OCI-LY1 (cell line): ENCODE data around the gene THEMIS2.
A peak's percentile ranks its signal among the peaks of the same experiment; 100 is the strongest.

Experiments used
- H2AFZ ChIP-seq: fragments of 200-600 bp; sonication (generic), shearing (Covaris generic); 2 replicates; pipeline ENCODE4 v1.6.0; 2014; ENCODE audit warnings: antibody characterized with exemption, mild to moderate bottlenecking, low read length
- H3F3A ChIP-seq: fragments of 200-600 bp; sonication (generic), shearing (Covaris generic); 2 replicates; pipeline ENCODE4 v1.6.0; 2014; ENCODE audit warnings: mild to moderate bottlenecking, antibody characterized with exemption, low read length, moderate library complexity; ENCODE audit not compliant: insufficient read depth
- H3K27ac ChIP-seq: fragments of 200-600 bp; sonication (generic); 2 replicates; pipeline ENCODE4 v1.5.1; 2014; ENCODE audit warnings: low read length, mixed run types, mild to moderate bottlenecking, low read depth; ENCODE audit not compliant: poor library complexity, severe bottlenecking
- H3K27me3 ChIP-seq: fragments of 200-600 bp; sonication (generic); 2 replicates; pipeline ENCODE4 v1.6.0; 2014; ENCODE audit warnings: antibody characterized with exemption, mild to moderate bottlenecking, low read length, moderate library complexity; ENCODE audit not compliant: insufficient read depth
- H3K36me3 ChIP-seq: fragments of 200-600 bp; sonication (generic); 2 replicates; pipeline ENCODE4 v1.6.1; 2014; ENCODE audit warnings: mild to moderate bottlenecking, antibody characterized with exemption, low read length, moderate library complexity, mixed read lengths; ENCODE audit not compliant: insufficient read depth
- H3K4me1 ChIP-seq: fragments of 200-600 bp; sonication (generic); 2 replicates; pipeline ENCODE4 v1.5.1; 2014; ENCODE audit warnings: mild to moderate bottlenecking, low read length, moderate library complexity; ENCODE audit not compliant: insufficient read depth, severe bottlenecking
- H3K4me2 ChIP-seq: fragments of 200-600 bp; sonication (generic), shearing (Covaris generic); 2 replicates; pipeline ENCODE4 v1.6.1; 2014; ENCODE audit warnings: low read length
- H3K4me3 ChIP-seq: fragments of 200-600 bp; sonication (generic); 2 replicates; pipeline ENCODE4 v1.5.1; 2014; ENCODE audit warnings: low read length, low read depth, mild to moderate bottlenecking, mixed read lengths; ENCODE audit not compliant: poor library complexity, severe bottlenecking
- H3K79me2 ChIP-seq: fragments of 200-600 bp; shearing (Covaris generic); 2 replicates; pipeline ENCODE4 v1.6.1; 2016; ENCODE audit warnings: mixed run types, low read length, mixed read lengths; ENCODE audit not compliant: insufficient read depth
- H3K9ac ChIP-seq: fragments of 200-600 bp; sonication (generic), shearing (Covaris generic); 2 replicates; pipeline ENCODE4 v1.6.1; 2014; ENCODE audit warnings: mild to moderate bottlenecking, low read length, mixed read lengths
- H3K9me2 ChIP-seq: fragments of 200-600 bp; sonication (generic), shearing (Covaris generic); 2 replicates; pipeline ENCODE4 v1.6.1; 2014; ENCODE audit warnings: low read depth, mild to moderate bottlenecking, low read length, mixed read lengths
- H3K9me3 ChIP-seq: fragments of 200-600 bp; shearing (Covaris generic); 2 replicates; pipeline ENCODE4 v1.6.1; 2014; ENCODE audit warnings: low read length, mixed read lengths
- H4K20me1 ChIP-seq: fragments of 200-600 bp; sonication (generic), shearing (Covaris generic); 2 replicates; pipeline ENCODE4 v1.6.0; 2016; ENCODE audit warnings: mild to moderate bottlenecking, low read length; ENCODE audit not compliant: insufficient read depth
- EZH2 ChIP-seq: fragments of 200-600 bp; sonication (generic), shearing (Covaris generic); IDR thresholded peaks from 2 replicates; pipeline ENCODE4 v1.8.0; 2017; ENCODE audit warnings: borderline replicate concordance, mixed run types, mild to moderate bottlenecking, antibody characterized with exemption, low read length, moderate library complexity, mixed read lengths
- TF ChIP-seq, protein P1 (sequence below): fragments of 200-600 bp; sonication (generic), shearing (Covaris generic); IDR thresholded peaks from 2 replicates; pipeline ENCODE4 v1.5.1; 2017; ENCODE audit warnings: mild to moderate bottlenecking, antibody characterized with exemption, low read length, moderate library complexity, mixed read lengths

The THEMIS2 gene

DNA sequence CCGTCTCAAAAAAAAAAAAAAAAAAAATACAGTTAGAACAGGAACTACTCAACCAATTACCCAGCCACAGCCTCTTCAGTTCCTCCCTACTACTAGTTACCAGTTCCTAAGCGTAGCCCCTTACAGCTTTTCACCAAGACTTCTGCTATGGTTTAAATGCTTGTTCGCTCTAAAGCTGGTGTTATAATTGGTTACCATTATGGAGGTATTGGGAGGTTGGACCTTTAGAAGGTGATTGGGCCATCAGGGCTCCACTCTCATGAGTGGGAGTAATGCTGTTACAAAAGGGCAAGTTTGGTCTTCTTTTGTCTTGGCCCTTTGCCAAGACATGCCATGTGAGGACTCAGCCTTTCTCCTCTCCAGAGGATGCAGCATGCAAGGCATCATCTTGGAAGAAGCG is 59.4 kb downstream of the THEMIS2 start:
- Histone ChIP-seq H3K27ac (no peak overlapping the region), H2AFZ (no peak overlapping the region), H3K4me3 (no peak overlapping the region)

DNA sequence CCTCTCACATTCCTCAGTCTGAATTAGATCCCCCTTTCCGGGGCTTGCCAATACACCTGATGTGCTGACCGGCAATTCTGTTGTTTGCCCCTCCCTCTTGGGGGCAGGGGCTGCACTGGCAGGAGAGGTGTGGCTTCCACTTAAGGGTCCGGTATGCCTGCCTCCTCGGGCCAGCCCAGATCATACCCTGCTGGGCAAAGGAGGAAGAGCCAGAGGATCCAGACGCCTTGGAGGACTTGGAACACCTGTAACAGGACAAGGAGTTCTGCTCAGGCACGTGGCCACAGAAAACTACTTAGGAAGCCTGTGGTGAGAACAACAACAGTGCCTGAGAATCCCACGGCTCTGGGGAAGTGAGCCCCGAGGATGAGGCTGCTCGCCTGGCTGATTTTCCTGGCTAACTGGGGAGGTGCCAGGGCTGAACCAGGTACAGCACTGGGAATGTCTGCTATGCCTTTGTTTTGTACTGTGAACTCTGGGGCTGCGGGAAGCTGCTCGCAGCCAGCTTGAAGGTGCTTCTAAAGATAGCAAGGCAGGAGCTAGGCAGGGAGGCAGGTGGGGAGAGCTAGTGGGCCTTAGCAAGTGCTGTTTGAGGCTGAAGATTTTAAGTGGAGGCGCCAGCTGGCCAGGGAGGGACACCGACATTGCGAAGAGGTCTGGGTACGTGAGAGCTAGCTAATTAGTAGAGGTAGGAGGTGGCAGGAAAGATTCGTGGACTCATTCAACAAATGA is 62.6 kb downstream of the THEMIS2 start, which contains the start of gene SMPDL3B:
TSS of gene SMPDL3B (plus strand) at position 183 of the 732 bp plus-strand sequence. CDS start at position 367, 184 bp downstream.
- Histone ChIP-seq H3K9me3 (no peaks in the 10 kb centered on the region), H4K20me1 (no peaks in the 10 kb centered on the region), H3F3A (no peaks in the 10 kb centered on the region), H3K79me2 (no peaks in the 10 kb centered on the region), H3K36me3 (no peaks in the 10 kb centered on the region), H3K27me3 (no peaks in the 10 kb centered on the region), H3K4me2 (peak within 1 kb of the TSS; percentile 59), H3K27ac (no peak within 1 kb of the TSS), H2AFZ (no peak within 1 kb of the TSS), H3K4me3 (peak within 1 kb of the TSS; percentile 48), H3K4me1 (peaks cover 24% of the 10 kb centered on the region), H3K9me2 (no peaks in the 10 kb centered on the region), H3K9ac (peak within 1 kb of the TSS; percentile 23; the same call in 1 of the 2 replicates)
- TF ChIP-seq EZH2: no peak
- TF ChIP-seq, protein P1, sequence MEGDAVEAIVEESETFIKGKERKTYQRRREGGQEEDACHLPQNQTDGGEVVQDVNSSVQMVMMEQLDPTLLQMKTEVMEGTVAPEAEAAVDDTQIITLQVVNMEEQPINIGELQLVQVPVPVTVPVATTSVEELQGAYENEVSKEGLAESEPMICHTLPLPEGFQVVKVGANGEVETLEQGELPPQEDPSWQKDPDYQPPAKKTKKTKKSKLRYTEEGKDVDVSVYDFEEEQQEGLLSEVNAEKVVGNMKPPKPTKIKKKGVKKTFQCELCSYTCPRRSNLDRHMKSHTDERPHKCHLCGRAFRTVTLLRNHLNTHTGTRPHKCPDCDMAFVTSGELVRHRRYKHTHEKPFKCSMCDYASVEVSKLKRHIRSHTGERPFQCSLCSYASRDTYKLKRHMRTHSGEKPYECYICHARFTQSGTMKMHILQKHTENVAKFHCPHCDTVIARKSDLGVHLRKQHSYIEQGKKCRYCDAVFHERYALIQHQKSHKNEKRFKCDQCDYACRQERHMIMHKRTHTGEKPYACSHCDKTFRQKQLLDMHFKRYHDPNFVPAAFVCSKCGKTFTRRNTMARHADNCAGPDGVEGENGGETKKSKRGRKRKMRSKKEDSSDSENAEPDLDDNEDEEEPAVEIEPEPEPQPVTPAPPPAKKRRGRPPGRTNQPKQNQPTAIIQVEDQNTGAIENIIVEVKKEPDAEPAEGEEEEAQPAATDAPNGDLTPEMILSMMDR: no peak

More for the DNA sequence above, 59.4 kb downstream of the THEMIS2 start:
- H3K79me2 ChIP-seq: no peaks in the 10 kb centered on the region
- H3K4me1 ChIP-seq: peaks cover 24% of the 10 kb centered on the region
- no peaks in the 10 kb centered on the region for H3F3A ChIP-seq
- H4K20me1 ChIP-seq: no peaks in the 10 kb centered on the region
- H3K9me2 ChIP-seq: no peaks in the 10 kb centered on the region
- no peaks in the 10 kb centered on the region for H3K36me3 ChIP-seq
- H3K9me3 ChIP-seq: no peaks in the 10 kb centered on the region
- TF ChIP-seq EZH2: no peak
- TF ChIP-seq, protein P1: no peak
- H3K27me3 ChIP-seq: no peaks in the 10 kb centered on the region
- H3K9ac ChIP-seq: no peak overlapping the region
- H3K4me2 ChIP-seq: peak overlapping the region; percentile 21; the same call in 1 of the 2 replicates

DNA sequence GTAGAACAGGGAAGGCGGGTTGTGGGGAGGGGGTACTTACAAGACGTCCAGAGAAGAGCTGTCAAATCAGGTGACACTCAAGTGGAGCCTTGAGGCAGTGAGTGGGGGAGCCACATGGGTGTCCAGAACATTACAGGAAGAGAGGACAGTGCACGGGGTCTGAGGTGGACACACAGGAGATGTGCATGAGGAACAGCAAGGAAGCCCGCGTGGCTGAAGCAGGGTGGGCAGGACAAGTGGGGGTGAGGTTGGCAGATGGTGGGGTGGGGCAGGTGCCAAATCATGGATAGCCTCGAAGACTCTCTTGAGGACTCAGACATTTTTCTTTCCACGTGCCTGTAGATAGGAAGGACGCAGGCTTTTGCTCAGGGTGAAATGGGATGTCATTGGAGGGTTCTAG is 63.4 kb downstream of the THEMIS2 start:
- TF ChIP-seq EZH2: no peak
- TF ChIP-seq, protein P1: no peak
- Histone ChIP-seq H3K79me2 (no peaks in the 10 kb centered on the region), H4K20me1 (no peaks in the 10 kb centered on the region), H3K36me3 (no peaks in the 10 kb centered on the region), H2AFZ (no peak overlapping the region), H3F3A (no peaks in the 10 kb centered on the region), H3K9me3 (no peaks in the 10 kb centered on the region), H3K27me3 (no peaks in the 10 kb centered on the region), H3K4me1 (peaks cover 24% of the 10 kb centered on the region), H3K27ac (no peak overlapping the region), H3K4me2 (peak overlapping the region; percentile 59; the same call in 1 of the 2 replicates), H3K9ac (no peak overlapping the region; the same call in 1 of the 2 replicates), H3K9me2 (no peaks in the 10 kb centered on the region), H3K4me3 (no peak overlapping the region)
